C4-2B (cell line): ENCODE data around the gene RANBP3L.

Experiments
- CTCF ChIP-seq: fragments of 450-650 bp; conservative IDR thresholded peaks from 2 replicates; pipeline ENCODE4 v1.5.1; 2017; ENCODE audit warnings: mild to moderate bottlenecking
- ZFX ChIP-seq: fragments of 450-650 bp; IDR thresholded peaks from 2 replicates; pipeline ENCODE4 v1.6.1; 2017

GRCh38 chr5:36215910-36216309, 85.8 kb downstream of the RANBP3L start:
- TF ChIP-seq CTCF (no peak), ZFX (no peak)
